ENCODE results near the gene SPPL2C. TPM values are rescaled to one million over a fixed set of nuclear protein-coding genes. Genes with fewer than 3 reads are reported as not detected.

SPPL2C gene
- total RNA-seq, 1 experiment from 2014 or later, result not detected

DNA sequence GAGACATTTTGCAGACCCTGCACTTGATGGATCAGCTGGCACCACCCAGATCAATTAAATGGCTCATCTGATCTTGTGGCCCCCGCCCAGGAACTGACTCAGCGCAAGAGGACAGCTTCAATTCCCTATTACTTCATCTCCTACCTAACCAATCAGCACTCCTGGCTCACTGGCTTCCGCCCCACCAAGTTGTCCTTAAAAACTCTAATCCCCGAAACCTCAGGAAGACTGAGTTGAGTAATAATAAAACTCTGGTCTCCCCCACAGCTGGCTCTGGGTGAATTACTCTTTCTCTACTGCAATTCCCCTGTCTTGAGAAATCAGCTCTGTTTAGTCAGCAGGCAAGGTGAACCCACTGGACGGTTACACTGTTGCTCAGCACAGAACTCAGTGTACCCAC lies 23.6 kb downstream of the SPPL2C start:
- intact Hi-C loops (cut with micrococcal nuclease; ENCODE audit: unreplicated experiment), result no loop called here
- BruUV-seq (replicated peaks), result no TSS peak

DNA sequence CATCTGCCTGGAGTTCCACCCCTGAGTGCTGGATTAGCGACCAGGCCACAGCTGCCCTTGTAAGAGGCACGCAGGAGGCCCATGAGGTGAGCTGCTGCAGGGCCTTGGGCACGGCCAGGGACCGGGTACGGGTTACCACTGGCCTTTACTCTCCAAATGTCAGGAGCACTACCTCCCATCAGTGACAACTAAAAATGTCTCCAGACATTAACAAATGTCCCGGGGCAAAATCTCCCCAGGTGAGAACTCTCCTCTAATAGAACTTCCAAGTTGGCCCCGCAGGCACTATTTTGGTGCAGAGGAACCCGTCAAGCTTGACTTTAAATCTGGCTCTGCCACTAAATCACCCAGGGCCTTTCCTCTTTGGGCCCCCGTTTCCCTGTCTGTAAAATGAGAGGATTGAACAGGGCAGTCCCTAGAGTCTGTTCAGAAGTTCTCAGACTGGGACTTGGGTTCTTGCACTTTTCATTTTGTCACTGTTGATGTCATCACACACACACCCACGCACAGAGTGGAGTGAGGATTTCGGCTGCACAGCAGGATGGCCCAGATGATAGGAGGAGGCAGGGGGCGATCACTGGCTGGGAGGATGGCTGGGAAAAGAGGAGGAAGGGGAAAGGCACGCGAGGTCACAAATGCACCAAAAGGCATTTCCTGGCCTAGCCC lies 25.1 kb downstream of the SPPL2C start:
- POLR2A ChIA-PET (ENCODE audit: low non-redundant PET), result interaction anchor here (0.7 kb wide), 1 partner anchor 38 kb away, joined by 8 read pairs; no protein-coding TSS in a partner anchor
- TF ChIP-seq, protein P1, sequence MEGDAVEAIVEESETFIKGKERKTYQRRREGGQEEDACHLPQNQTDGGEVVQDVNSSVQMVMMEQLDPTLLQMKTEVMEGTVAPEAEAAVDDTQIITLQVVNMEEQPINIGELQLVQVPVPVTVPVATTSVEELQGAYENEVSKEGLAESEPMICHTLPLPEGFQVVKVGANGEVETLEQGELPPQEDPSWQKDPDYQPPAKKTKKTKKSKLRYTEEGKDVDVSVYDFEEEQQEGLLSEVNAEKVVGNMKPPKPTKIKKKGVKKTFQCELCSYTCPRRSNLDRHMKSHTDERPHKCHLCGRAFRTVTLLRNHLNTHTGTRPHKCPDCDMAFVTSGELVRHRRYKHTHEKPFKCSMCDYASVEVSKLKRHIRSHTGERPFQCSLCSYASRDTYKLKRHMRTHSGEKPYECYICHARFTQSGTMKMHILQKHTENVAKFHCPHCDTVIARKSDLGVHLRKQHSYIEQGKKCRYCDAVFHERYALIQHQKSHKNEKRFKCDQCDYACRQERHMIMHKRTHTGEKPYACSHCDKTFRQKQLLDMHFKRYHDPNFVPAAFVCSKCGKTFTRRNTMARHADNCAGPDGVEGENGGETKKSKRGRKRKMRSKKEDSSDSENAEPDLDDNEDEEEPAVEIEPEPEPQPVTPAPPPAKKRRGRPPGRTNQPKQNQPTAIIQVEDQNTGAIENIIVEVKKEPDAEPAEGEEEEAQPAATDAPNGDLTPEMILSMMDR (conservative IDR thresholded peaks at IDR 0.05; ENCODE audit: low read depth, low read length), result no peak
- TF ChIP-seq EZH2 (IDR thresholded peaks at IDR 0.05; ENCODE audit: borderline replicate concordance, low read depth, low read length, poor library complexity, severe bottlenecking), result no peak
- no peaks in the 10 kb centered on the region for H3K36me3 ChIP-seq (ENCODE audit: insufficient read depth, low read length, poor library complexity, severe bottlenecking)
- H3K27me3 ChIP-seq (replicated peaks; ENCODE audit: insufficient read depth, low read depth, low read length, poor library complexity), result no peaks in the 10 kb centered on the region
- H3K4me3 ChIP-seq (ENCODE audit: low read depth, low read length, poor library complexity, severe bottlenecking), result no peak overlapping the region
- H3K9me3 ChIP-seq (ENCODE audit: low read depth, low read length, poor library complexity, severe bottlenecking), result no peaks in the 10 kb centered on the region
- H3K4me1 ChIP-seq (ENCODE audit: insufficient read depth, low read length, poor library complexity, severe bottlenecking), result peaks cover 23% of the 10 kb centered on the region
- DNase-seq (ENCODE audit: low spot score), result peak; percentile 56
- H3K27ac ChIP-seq (ENCODE audit: low read depth, low read length, poor library complexity, severe bottlenecking), result no peak overlapping the region
- CTCF ChIA-PET, result no interaction called here
- BruUV-seq (replicated peaks), result no TSS peak
- intact Hi-C loops (cut with micrococcal nuclease; ENCODE audit: unreplicated experiment), result no loop called here

More for the DNA sequence above, 23.6 kb downstream of the SPPL2C start:
- no peaks in the 10 kb centered on the region for H3K36me3 ChIP-seq (ENCODE audit: insufficient read depth, low read length, poor library complexity, severe bottlenecking)
- H3K4me1 ChIP-seq (ENCODE audit: insufficient read depth, low read length, poor library complexity, severe bottlenecking), result peaks cover 11% of the 10 kb centered on the region
- no peak overlapping the region for H3K4me3 ChIP-seq (ENCODE audit: low read depth, low read length, poor library complexity, severe bottlenecking)
- CTCF ChIA-PET, result no interaction called here
- POLR2A ChIA-PET (ENCODE audit: low non-redundant PET), result no interaction called here
- peak; percentile 18 for DNase-seq (ENCODE audit: low spot score)
- H3K27ac ChIP-seq (ENCODE audit: low read depth, low read length, poor library complexity, severe bottlenecking), result no peak overlapping the region
- TF ChIP-seq EZH2 (IDR thresholded peaks at IDR 0.05; ENCODE audit: borderline replicate concordance, low read depth, low read length, poor library complexity, severe bottlenecking), result no peak
- TF ChIP-seq, protein P1 (conservative IDR thresholded peaks at IDR 0.05; ENCODE audit: low read depth, low read length), result no peak
- H3K27me3 ChIP-seq (replicated peaks; ENCODE audit: insufficient read depth, low read depth, low read length, poor library complexity), result no peaks in the 10 kb centered on the region
- H3K9me3 ChIP-seq (ENCODE audit: low read depth, low read length, poor library complexity, severe bottlenecking), result no peaks in the 10 kb centered on the region

DNA sequence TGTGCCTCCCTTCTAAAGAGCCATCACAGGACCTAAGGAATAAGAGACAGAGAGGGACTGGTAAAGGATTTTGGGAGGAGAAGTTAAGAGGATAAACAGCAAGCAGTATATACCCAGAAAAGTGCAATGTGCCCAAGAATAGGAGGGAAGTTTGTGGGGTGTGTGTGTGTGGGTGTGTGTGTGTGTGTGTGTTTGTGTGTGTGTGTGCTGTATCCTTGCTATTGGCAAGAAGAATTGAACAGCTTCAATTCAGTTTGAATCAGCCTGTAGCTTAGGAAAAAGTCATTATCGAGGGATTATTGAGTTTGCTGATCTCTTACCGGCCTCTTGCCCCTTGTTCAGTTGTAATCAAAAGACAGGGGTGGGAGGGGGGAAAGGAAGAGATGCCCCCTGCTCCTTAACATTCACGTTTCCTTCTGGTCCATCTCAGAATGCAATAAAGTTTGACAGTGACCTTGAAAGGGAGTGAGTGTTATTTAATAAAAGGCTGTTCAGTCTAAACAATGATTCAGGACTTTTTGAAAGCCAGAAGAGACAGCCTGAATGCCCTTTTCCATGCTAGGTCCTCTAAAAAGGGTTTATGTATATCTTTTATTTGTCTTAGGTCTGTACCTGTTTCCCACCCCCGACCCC lies 25.8 kb downstream of the SPPL2C start:
- POLR2A ChIA-PET (ENCODE audit: low non-redundant PET), result interaction anchor here (0.7 kb wide), 1 partner anchor 37 kb away, joined by 8 read pairs; no protein-coding TSS in a partner anchor

More for the DNA sequence above, 25.8 kb downstream of the SPPL2C start:
- TF ChIP-seq EZH2 (IDR thresholded peaks at IDR 0.05; ENCODE audit: borderline replicate concordance, low read depth, low read length, poor library complexity, severe bottlenecking), result no peak
- TF ChIP-seq, protein P1 (conservative IDR thresholded peaks at IDR 0.05; ENCODE audit: low read depth, low read length), result no peak
- Histone ChIP-seq H3K27ac (ENCODE audit: low read depth, low read length, poor library complexity, severe bottlenecking) (no peak overlapping the region), H3K36me3 (ENCODE audit: insufficient read depth, low read length, poor library complexity, severe bottlenecking) (no peaks in the 10 kb centered on the region), H3K9me3 (ENCODE audit: low read depth, low read length, poor library complexity, severe bottlenecking) (no peaks in the 10 kb centered on the region), H3K4me3 (ENCODE audit: low read depth, low read length, poor library complexity, severe bottlenecking) (no peak overlapping the region), H3K4me1 (ENCODE audit: insufficient read depth, low read length, poor library complexity, severe bottlenecking) (peaks cover 23% of the 10 kb centered on the region), H3K27me3 (replicated peaks; ENCODE audit: insufficient read depth, low read depth, low read length, poor library complexity) (no peaks in the 10 kb centered on the region)
- intact Hi-C loops (cut with micrococcal nuclease; ENCODE audit: unreplicated experiment), result no loop called here
- CTCF ChIA-PET, result no interaction called here
- BruUV-seq (replicated peaks), result no TSS peak
- no peak for DNase-seq (ENCODE audit: low spot score)
